ENCODE results near the gene CUL7.

The CUL7 gene

GRCh38 chr6:43077333-43077809, 23.7 kb upstream of the CUL7 start:
- DNase-seq (ENCODE audit: low read depth): no peak

DNA sequence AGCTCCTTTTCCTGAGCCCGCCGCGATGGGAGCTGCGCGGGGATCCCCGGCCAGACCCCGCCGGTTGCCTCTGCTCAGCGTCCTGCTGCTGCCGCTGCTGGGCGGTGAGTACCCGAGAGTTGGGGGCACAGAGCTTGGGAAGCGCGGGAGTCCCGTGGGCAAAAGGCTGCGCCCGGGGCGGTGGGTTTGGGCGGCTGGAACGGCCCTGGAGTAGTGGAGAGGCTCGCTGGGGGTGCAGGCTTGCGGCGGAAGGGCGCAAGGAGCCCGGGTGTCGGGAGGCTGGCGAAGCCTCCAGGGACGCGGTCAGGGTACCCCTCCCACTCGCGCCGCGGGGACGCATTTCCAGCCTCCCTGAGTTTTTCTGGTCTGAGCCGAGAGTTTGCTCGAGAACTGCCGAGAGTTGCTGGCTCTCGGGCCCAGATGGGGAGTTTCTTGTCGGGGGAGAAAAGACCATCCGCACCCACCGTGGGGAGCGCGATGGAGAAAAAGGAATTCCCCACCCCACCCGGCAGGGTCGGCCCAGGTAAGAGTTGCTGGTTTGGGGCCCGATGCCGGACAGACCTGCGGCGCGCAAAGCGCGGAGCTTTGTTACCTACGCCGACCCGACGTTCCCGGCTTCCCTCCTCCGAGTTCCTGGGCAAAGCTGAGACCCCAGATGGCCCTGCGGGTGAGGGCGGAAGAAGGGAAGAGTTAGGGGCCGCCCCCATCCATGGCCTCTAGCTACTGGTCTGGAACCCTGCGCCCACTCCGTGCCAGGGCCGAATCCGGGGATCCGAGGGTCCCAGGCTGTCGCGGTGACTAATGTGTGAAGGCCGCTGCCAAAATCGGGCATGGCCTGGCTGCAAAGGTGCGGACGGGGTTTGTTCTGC, 23.0 kb upstream of the CUL7 start:
- DNase-seq (ENCODE audit: low read depth): peak; percentile 44

- DNase-seq (ENCODE audit: low read depth): peak; percentile 60
Observed at GRCh38 chr6:43075670-43076463, 22.2 kb upstream of the CUL7 start, which contains the start of gene PTK7. PTK7 (plus strand) TSS chr6:43076314; CDS start chr6:43076489, 175 bp downstream.

DNA sequence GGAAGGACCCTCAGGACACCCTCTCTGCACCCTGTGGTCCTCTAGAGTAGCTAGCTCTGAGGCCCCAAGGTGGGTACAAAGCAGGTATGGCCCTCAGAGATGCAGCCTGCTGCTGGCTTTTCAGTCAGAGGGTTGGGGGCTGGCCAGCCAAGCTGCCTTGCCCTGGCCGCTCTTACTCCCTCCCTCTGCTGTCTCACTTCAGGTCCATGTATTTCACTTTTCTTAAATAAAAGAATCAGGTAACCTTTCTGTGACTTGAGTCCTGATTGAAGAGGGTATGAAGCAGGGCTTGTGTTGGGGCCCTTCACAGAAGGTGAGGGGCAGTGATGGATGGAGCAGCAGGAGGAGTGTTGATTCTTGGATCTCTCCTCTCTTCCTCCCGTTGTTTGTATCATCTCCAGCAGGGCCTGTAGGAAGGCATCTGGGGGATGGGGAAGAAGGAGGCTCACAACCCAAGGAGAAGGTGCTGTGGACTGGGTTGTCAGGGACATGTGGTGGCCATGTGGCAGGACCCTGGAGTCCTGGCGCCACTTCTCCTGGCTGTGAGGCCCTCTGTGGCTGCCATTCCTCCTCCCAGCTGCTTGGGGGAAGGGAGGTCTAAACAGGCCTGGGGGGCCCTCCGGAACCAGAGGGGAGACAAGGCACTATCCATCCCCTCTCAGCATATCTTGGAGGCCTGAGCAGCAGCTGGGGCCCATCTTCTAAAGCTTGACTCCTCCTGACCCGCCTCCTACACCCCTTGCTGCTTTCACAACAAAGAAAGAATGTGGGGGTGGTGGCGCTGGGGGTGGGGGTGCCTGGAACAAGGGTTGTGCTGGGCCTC, 21.4 kb upstream of the CUL7 start:
- DNase-seq (ENCODE audit: low read depth): peak; percentile 48

DNA sequence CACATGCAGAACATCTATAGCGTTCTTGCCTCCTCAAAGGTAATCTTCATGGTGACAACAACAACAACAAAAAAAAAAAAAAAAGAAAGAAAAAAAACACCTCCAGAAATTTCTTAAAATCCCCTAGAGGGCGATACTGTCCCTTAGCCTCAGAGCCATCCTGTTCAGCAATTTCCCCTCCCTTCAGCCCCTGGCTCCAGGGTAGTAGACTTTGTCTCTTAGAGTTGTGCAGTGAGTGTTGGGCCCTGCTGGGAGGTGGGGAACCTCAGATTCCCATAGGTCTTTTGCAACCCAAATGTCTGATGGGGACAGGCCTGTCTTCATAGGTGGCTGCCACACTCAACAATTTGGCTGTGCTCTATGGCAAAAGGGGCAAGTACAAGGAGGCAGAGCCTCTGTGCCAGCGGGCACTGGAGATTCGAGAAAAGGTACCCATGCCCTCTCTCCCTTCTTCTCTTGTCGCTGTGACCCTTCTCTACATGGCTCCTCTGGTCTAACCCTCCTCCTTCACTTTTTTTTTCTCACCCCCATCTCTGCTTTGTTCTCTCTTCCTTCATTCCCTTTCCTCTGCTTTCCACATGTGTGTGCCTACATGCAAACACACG, 16.5 kb upstream of the CUL7 start:
- DNase-seq (ENCODE audit: low read depth): peak; percentile 67

- DNase-seq (ENCODE audit: low read depth): no peak
Observed at GRCh38 chr6:43062818-43063217, 9.2 kb upstream of the CUL7 start.

- peak; percentile 32 for DNase-seq (ENCODE audit: low read depth)
Observed at GRCh38 chr6:43061861-43062260, 8.2 kb upstream of the CUL7 start.

GRCh38 chr6:43060755-43061633, 7.3 kb upstream of the CUL7 start:
- DNase-seq (ENCODE audit: low read depth): no peak

DNA sequence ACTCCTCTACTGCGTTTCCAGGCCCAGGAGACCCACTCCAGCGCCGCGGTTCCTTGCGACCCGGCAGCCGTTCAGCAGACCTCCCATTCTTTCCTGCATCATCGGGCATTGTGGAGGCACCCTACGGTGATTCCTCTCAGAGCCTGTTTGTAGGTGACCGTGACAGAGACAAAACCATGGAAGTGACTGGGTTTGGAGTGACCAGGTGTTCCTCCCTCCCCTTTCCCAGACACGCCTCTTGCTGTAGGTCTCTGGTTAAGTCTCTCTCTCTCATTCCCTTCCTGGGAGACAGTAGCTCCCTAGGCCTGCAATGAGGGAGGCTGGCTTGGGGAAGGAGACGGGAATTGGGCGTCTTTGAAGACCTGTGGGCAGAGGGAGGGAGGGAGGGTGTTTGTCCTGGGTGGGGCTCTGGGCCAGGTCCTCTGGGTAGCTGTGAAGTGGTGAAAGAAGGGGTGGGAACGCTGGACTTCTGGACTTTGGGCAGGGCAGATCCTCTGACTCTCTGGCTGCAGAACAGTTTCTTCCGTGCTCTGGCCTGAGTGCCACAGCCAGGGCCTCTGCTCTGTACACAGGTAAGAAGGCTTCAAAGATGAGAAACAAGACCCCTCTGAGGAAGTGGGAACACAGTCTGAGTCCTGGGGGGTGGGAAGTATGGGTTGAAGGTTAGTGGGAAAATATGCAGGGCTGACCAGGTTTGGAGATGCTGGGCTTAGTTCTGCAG, 6.5 kb upstream of the CUL7 start:
- DNase-seq (ENCODE audit: low read depth): peak; percentile 17

DNA sequence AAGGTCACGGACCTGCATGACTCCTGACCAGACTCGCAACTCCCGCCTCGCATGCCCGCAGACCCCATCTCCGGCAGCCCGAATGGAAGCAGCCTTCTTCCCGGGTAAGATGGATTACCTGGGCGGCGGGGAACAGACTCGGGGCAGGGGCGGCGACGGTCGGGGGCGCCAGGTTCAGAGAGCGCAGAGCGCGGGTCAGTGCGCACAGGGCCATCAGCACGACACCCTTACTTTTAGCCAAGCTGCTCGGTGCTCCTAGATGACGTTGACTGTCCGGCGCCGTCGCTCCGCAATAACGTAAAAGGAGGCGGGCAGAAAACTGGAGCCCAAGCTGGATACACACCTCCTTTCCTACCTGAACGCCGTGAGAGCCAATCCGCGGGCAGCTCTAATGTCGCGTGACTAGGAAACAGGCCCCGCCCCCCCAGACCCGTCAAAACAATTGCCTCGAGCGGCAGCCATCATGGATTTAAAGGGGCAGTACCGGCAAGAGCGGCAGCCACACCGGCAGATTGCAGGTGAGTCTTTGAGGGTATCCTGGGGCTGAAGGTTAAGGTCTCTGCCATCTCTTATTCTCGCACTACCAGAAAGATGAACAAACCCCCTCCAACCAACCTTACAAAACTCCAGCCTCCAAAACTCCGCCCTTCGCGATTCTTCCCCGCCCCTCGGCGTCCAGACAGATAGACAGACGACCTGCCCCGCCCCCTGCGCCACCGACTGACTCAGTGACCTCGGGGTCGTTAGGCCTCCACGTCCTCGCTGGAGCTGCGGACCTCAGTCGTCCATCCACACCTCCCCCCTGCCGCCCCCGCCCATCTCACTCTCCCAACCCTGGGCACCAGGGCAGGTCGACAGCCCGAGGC, 5.8 kb upstream of the CUL7 start, which contains the start of the genes KLC4 and MRPL2:
Gene KLC4, plus strand, starts transcription at position 464 of the 866 bp plus-strand sequence. CDS start 1,705 bp downstream, outside the sequence.
Gene MRPL2, minus strand, starts transcription at position 267 of the 866 bp plus-strand sequence. Its CDS starts 53 bp downstream, at position 214.
- peak; percentile 99 for DNase-seq (ENCODE audit: low read depth)

DNA sequence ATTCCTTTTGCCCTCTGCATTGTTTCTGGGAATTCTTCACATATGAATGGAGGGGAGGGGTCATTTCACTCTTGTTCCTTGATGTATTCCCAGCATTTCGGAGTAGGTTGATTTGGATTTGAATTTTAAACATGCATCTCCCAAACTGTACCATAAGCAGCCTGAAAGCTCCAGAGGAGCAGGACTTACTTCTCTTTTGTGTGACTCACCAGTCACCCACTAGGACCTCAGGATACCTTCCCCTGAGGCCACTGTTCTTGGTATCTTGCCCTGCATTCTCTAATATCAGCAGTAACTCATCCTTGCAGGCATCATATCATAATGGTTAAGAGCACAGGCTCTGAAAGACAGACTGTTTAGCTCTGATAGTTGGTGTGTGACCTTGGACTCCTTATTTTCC, 4.9 kb upstream of the CUL7 start:
- DNase-seq (ENCODE audit: low read depth): no peak

DNA sequence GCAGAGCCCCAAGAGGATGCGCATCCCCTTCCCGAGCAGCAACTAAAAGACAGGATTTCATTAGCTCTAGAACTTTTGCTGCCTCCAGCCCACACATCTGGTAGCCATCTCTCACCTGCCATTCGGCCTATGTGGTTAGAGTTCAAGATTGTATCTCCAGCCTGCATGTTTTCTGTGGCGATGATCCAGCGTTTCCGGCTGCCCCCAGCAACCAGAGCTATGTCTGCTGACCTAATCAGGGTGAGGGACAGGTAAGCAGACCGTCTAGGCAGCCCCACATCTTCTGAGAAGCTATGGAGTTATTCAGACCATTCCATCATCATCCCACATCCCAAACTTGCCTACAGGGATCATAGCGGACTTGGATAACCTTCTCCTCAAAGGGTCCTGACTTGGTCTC, 2.3 kb upstream of the CUL7 start:
- no peak for DNase-seq (ENCODE audit: low read depth)

DNA sequence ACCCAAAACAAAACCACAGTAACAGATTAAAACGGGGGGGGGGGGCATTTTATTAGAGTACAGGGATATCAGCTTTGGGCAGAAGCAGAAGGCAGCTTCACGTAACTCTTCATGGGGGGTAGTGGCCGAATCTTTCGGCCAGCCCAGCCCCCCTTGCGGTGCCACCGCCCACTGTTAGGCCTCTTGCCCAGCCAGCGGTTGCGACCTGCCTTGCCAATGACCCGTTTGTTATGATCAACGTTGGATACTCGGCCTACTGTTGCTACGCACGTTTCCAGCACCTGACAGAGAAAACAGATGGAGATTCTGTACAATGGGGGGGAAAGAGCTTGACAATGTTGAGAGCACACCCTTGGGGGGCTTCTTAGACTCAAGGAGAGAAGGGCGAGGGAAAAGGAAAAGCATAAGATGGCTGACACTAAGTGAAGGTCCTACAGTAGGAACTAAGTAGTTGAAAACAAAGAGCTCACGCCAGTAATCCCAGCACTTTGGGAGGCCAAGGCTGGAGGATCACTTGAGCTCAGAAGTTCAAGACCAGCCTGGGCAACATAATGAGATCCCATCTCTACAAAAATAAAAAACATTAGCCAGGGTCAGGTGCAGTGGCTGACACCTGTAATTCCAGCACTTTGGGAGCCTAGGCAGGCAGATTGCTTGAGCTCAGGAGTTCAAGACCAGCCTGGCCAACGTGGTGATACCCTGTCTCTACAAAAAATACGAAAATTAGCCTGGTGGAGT, 724 bp upstream of the CUL7 start:
- no peak for DNase-seq (ENCODE audit: low read depth)

- peak; percentile 44 for DNase-seq (ENCODE audit: low read depth)
Observed at GRCh38 chr6:43052842-43053544, 658 bp downstream of the CUL7 start.

GRCh38 chr6:43052225-43052841, 1.3 kb downstream of the CUL7 start:
- DNase-seq (ENCODE audit: low read depth): no peak

DNA sequence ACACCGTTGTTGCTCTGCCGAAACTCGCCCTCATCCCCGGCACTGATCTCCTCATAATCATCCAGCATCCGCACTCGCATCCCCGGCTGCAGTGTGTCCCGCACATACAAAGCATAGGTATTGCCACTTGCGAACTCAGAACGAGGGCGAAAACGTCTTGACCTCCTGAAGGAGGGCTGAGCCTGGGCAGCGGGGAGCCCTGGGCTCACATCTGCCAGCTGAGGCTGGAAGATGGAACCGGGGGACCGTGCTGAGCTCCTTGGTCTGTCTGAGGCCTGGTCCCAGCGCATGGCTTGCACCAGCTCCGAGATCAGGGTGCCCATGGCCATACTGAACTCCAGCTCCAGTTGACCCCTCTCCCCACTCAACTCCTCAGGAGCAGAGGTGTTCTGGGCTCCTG, 2.7 kb downstream of the CUL7 start:
- no peak for DNase-seq (ENCODE audit: low read depth)

GRCh38 chr6:43047998-43048397, 5.7 kb downstream of the CUL7 start:
- DNase-seq (ENCODE audit: low read depth): no peak
